H9 (cell line): ENCODE results near the gene PDIA6. TPM values are rescaled to one million over a fixed set of nuclear protein-coding genes. Genes with fewer than 3 reads are reported as not detected.

Source experiments
- DNase-seq: peaks from one replicate; pipeline ENCODE4 v3.0.0-alpha.2; 2017
- H2AFZ ChIP-seq: one replicate; pipeline ENCODE4 v1.6.1; 2013; ENCODE audit warnings: mild to moderate bottlenecking, low read length, control low read depth, moderate library complexity
- H2AK5ac ChIP-seq: 2 replicates; pipeline ENCODE4 v1.6.1; 2013; ENCODE audit warnings: low read length, control low read depth, mixed read lengths; ENCODE audit not compliant: insufficient read length
- H2BK120ac ChIP-seq: one replicate; pipeline ENCODE4 v1.6.1; 2013; ENCODE audit warnings: low read depth, mild to moderate bottlenecking, low read length, control low read depth, inconsistent platforms; ENCODE audit not compliant: poor library complexity, severe bottlenecking
- H2BK12ac ChIP-seq: 2 replicates; pipeline ENCODE4 v1.6.1; 2013; ENCODE audit warnings: low read length, control low read depth, mixed read lengths, low read depth; ENCODE audit not compliant: insufficient read length
- H2BK15ac ChIP-seq: 2 replicates; pipeline ENCODE4 v1.6.1; 2013; ENCODE audit warnings: low read depth, low read length, control low read depth
- H2BK20ac ChIP-seq: one replicate; pipeline ENCODE4 v1.6.1; 2013; ENCODE audit warnings: low read depth, mild to moderate bottlenecking, low read length, control low read depth, inconsistent platforms; ENCODE audit not compliant: poor library complexity, severe bottlenecking
- H2BK5ac ChIP-seq: 2 replicates; pipeline ENCODE4 v1.6.1; 2013; ENCODE audit warnings: low read length, control low read depth, mixed read lengths; ENCODE audit not compliant: insufficient read length
- H3K14ac ChIP-seq: 2 replicates; pipeline ENCODE4 v1.6.1; 2013; ENCODE audit warnings: low read length, control low read depth; ENCODE audit not compliant: insufficient read depth
- H3K18ac ChIP-seq: 2 replicates; pipeline ENCODE4 v1.6.1; 2013; ENCODE audit warnings: low read depth, mild to moderate bottlenecking, mixed read lengths, low read length, control low read depth; ENCODE audit not compliant: insufficient read length
- H3K23ac ChIP-seq: 2 replicates; pipeline ENCODE4 v1.6.1; 2013; ENCODE audit warnings: low read length, control low read depth, mixed read lengths, low read depth; ENCODE audit not compliant: insufficient read length
- H3K23me2 ChIP-seq: 2 replicates; pipeline ENCODE4 v1.6.1; 2013; ENCODE audit warnings: low read depth, mild to moderate bottlenecking, mixed read lengths, low read length, control low read depth; ENCODE audit not compliant: insufficient read length, poor library complexity, severe bottlenecking
- H3K27ac ChIP-seq: 2 replicates; pipeline ENCODE4 v1.5.1; 2013; ENCODE audit warnings: low read length, control low read depth, mixed read lengths, low read depth; ENCODE audit not compliant: insufficient read length
- H3K27me3 ChIP-seq: 2 replicates; pipeline ENCODE4 v1.6.1; 2013; ENCODE audit warnings: low read length, control low read depth, inconsistent platforms; ENCODE audit not compliant: insufficient read depth
- H3K4ac ChIP-seq: 2 replicates; pipeline ENCODE4 v1.6.1; 2013; ENCODE audit warnings: low read depth, mild to moderate bottlenecking, control low read depth, inconsistent platforms, low read length, moderate library complexity
- H3K4me1 ChIP-seq: 2 replicates; pipeline ENCODE4 v1.6.1; 2013; ENCODE audit warnings: low read length, control low read depth, inconsistent platforms; ENCODE audit not compliant: insufficient read depth
- H3K4me2 ChIP-seq: 2 replicates; pipeline ENCODE4 v1.6.1; 2013; ENCODE audit warnings: low read length, control low read depth, mixed read lengths; ENCODE audit not compliant: insufficient read length, insufficient read depth
- H3K56ac ChIP-seq: 2 replicates; pipeline ENCODE4 v1.6.1; 2013; ENCODE audit warnings: low read depth, mild to moderate bottlenecking, mixed read lengths, low read length, control low read depth; ENCODE audit not compliant: insufficient read length
- H3K79me1 ChIP-seq: 2 replicates; pipeline ENCODE4 v1.6.1; 2013; ENCODE audit warnings: low read depth, mild to moderate bottlenecking, moderate library complexity, low read length, control low read depth, inconsistent platforms; ENCODE audit not compliant: insufficient read depth, poor library complexity, severe bottlenecking
- H3K79me2 ChIP-seq: 2 replicates; pipeline ENCODE4 v1.6.1; 2013; ENCODE audit warnings: low read length, control low read depth, inconsistent platforms; ENCODE audit not compliant: insufficient read depth
- H3K9ac ChIP-seq: 2 replicates; pipeline ENCODE4 v1.6.1; 2013; ENCODE audit warnings: low read length, control low read depth, mixed read lengths; ENCODE audit not compliant: insufficient read length; ENCODE audit errors: extremely low read depth
- H3K9me3 ChIP-seq: one replicate; pipeline ENCODE4 v1.6.1; 2013; ENCODE audit warnings: low read depth, low read length, inconsistent platforms; ENCODE audit not compliant: control insufficient read depth
- H3T11ph ChIP-seq: one replicate; pipeline ENCODE4 v1.6.1; 2013; ENCODE audit warnings: mild to moderate bottlenecking, low read length, control low read depth, inconsistent platforms
- H4K20me1 ChIP-seq: one replicate; pipeline ENCODE4 v1.6.1; 2013; ENCODE audit not compliant: control insufficient read depth, insufficient read length, insufficient read depth
- H4K5ac ChIP-seq: 2 replicates; pipeline ENCODE4 v1.6.1; 2013; ENCODE audit warnings: low read depth, mild to moderate bottlenecking, mixed read lengths, low read length, control low read depth; ENCODE audit not compliant: insufficient read length
- H4K8ac ChIP-seq: replicated peaks from 2 replicates; pipeline ENCODE4 v1.6.1; 2013; ENCODE audit warnings: low read length, control low read depth, mixed read lengths, low read depth; ENCODE audit not compliant: insufficient read length
- H4K91ac ChIP-seq: 2 replicates; pipeline ENCODE4 v1.6.1; 2013; ENCODE audit warnings: low read depth, mild to moderate bottlenecking, moderate library complexity, mixed read lengths, low read length, control low read depth; ENCODE audit not compliant: insufficient read length
- H3K27ac Mint-ChIP-seq, 3 experiments: 2 replicates in 2 of 3; 3 replicates in 1 of 3; pipeline ENCODE4 v1.8.0; 2020 to 2021; ENCODE audit warnings: mixed read lengths in 3 of 3, mild to moderate bottlenecking in 1 of 3, moderate library complexity in 1 of 3
- H3K27me3 Mint-ChIP-seq: 2 replicates; pipeline ENCODE4 v1.8.0; 2021; ENCODE audit warnings: low read depth, mild to moderate bottlenecking, moderate library complexity, mixed read lengths
- H3K36me3 Mint-ChIP-seq, 3 experiments: 2 replicates in 2 of 3; 3 replicates in 1 of 3; pipeline ENCODE4 v1.8.0; 2020 to 2021; ENCODE audit warnings: low read depth in 3 of 3, mixed read lengths in 3 of 3; ENCODE audit not compliant: insufficient read depth in 1 of 3
- H3K4me1 Mint-ChIP-seq, 2 experiments: 2 replicates each; pipeline ENCODE4 v1.8.0; 2020; ENCODE audit warnings: mixed read lengths in 2 of 2
- H3K4me3 Mint-ChIP-seq, 2 experiments: 2 replicates in 1 of 2; 3 replicates in 1 of 2; pipeline ENCODE4 v1.8.0; 2020 to 2021; ENCODE audit warnings: mild to moderate bottlenecking in 2 of 2, mixed read lengths in 2 of 2, moderate library complexity in 1 of 2
- H3K9me3 Mint-ChIP-seq, 2 experiments: 2 replicates in 1 of 2; 3 replicates in 1 of 2; pipeline ENCODE4 v1.8.0; 2020; ENCODE audit warnings: mild to moderate bottlenecking in 2 of 2, mixed read lengths in 2 of 2, moderate library complexity in 1 of 2
- WGBS: extraction: QIAGEN DNeasy Blood & Tissue Kit; methylation state at CpG from one replicate; pipeline ENCODE4 v1.1.7; 2013; ENCODE audit warnings: missing lambda C conversion rate, low lambda C conversion rate, mixed read lengths; ENCODE audit not compliant: insufficient read length; ENCODE audit errors: extremely low coverage; 5-methylcytosine and 5-hydroxymethylcytosine counted together
- long read RNA-seq: library from polyadenylated mRNA; unstranded; transcript quantifications from one replicate; pipeline ENCODE4 v2.0.0, GENCODE V29; 2020
- total RNA-seq: library from RNA; stranded (reverse); gene quantifications from 2 replicates; pipeline ENCODE4 v1.2.1, GENCODE V29; 2021
- TF ChIP-seq, protein P1 (sequence below): fragments of 200-600 bp; sonication (generic); conservative IDR thresholded peaks from 3 replicates; pipeline ENCODE4 v1.8.0; 2021; ENCODE audit warnings: antibody characterized with exemption, mild to moderate bottlenecking

PDIA6 gene, protein sequence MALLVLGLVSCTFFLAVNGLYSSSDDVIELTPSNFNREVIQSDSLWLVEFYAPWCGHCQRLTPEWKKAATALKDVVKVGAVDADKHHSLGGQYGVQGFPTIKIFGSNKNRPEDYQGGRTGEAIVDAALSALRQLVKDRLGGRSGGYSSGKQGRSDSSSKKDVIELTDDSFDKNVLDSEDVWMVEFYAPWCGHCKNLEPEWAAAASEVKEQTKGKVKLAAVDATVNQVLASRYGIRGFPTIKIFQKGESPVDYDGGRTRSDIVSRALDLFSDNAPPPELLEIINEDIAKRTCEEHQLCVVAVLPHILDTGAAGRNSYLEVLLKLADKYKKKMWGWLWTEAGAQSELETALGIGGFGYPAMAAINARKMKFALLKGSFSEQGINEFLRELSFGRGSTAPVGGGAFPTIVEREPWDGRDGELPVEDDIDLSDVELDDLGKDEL
- 296 and 301 TPM in 2 replicates for total RNA-seq
- long read RNA-seq, transcript PDIA6-201 (13 exons, 2,338 nt) = major isoform, 4,378 of 4,661 reads
- long read RNA-seq, partial matches to known transcripts = 153 of 4,661 reads
- long read RNA-seq, other reads (novel, unspliced or antisense) = 128 of 4,661 reads

DNA sequence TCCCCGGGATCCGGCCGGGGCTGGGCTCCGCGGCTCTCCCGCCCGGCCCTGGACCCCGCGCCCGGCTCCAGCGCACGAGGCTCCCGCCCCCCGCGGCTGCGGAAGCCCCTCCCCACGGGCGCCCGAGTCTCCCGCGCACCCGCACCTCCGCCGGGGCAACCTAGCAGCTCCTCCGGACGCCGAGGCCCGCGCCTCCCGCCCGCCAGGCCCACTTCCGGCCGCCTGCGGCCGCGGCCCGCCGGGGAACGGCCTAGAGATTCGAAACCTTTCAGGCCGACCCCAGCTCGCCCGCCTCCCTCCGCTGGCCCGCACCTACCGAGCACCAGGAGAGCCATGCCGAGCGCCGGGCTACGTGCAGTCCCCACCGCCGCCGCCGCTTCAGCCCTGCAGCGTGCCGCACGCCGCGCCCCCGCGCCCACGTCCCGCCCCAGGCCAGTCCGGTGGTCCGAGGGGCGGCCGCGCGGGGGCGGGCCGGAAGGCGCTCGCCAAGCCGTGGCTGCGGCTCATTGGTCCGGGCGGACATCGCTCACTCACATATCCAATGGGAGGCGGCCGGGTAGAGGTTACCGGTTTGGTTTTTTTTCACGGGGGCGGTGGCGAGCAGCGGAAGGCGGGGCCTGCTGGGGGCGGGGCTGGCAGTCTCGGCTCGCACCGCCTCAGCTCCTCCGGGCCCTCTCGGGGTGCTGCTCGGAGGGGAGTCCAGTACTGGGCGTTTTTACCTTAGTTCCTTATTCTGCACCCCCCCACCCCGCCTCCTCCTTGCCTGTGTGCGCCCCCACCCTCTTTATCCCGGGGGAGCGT, at the start of gene PDIA6:
TSS of gene PDIA6 (minus strand) at position 424 of the 801 bp plus-strand sequence. CDS start at position 335, 89 bp downstream.
- no peak within 1 kb of the TSS for H2AFZ ChIP-seq
- H3K4me2 ChIP-seq = peak within 1 kb of the TSS; percentile 79
- H3K79me2 ChIP-seq = peaks cover 44% of the 10 kb centered on the region

More for the DNA sequence above, at the start of gene PDIA6:
- no peak within 1 kb of the TSS for H2BK12ac ChIP-seq
- Mint-ChIP-seq H3K9me3 (no peaks in the 10 kb centered on the region), H3K27ac (peak within 1 kb of the TSS; percentile 51 to 93 (median 81); a peak in 6 of 7 replicates), H3K4me1 (peaks cover 36 to 42% of the 10 kb centered on the region in 2 experiments), H3K4me3 (peak within 1 kb of the TSS; percentile 90 to 94), H3K27me3 (peaks cover 2% of the 10 kb centered on the region; the same call in 1 of the 2 replicates), H3K36me3 (peaks cover 6 to 10% (median 9%) of the 10 kb centered on the region in 3 experiments; a peak in 6 of 7 replicates)
- no peak within 1 kb of the TSS for H4K8ac ChIP-seq
- H4K20me1 ChIP-seq = peaks cover 3% of the 10 kb centered on the region
- H3K27me3 ChIP-seq = no peaks in the 10 kb centered on the region
- no peak within 1 kb of the TSS for H3T11ph ChIP-seq
- no peak within 1 kb of the TSS for H2BK20ac ChIP-seq
- DNase-seq = peak; percentile 97
- H4K5ac ChIP-seq = no peak within 1 kb of the TSS
- no peaks in the 10 kb centered on the region for H3K79me1 ChIP-seq
- H3K9ac ChIP-seq = peak within 1 kb of the TSS; percentile 80
- no peak within 1 kb of the TSS for H3K27ac ChIP-seq
- WGBS = no CpG with 5 or more reads among the region's 98 CpGs
- no peak within 1 kb of the TSS for H3K23ac ChIP-seq
- no peak within 1 kb of the TSS for H2BK120ac ChIP-seq
- H2AK5ac ChIP-seq = no peak within 1 kb of the TSS
- no peak within 1 kb of the TSS for H3K56ac ChIP-seq
- H3K9me3 ChIP-seq = no peaks in the 10 kb centered on the region
- TF ChIP-seq, protein P1, sequence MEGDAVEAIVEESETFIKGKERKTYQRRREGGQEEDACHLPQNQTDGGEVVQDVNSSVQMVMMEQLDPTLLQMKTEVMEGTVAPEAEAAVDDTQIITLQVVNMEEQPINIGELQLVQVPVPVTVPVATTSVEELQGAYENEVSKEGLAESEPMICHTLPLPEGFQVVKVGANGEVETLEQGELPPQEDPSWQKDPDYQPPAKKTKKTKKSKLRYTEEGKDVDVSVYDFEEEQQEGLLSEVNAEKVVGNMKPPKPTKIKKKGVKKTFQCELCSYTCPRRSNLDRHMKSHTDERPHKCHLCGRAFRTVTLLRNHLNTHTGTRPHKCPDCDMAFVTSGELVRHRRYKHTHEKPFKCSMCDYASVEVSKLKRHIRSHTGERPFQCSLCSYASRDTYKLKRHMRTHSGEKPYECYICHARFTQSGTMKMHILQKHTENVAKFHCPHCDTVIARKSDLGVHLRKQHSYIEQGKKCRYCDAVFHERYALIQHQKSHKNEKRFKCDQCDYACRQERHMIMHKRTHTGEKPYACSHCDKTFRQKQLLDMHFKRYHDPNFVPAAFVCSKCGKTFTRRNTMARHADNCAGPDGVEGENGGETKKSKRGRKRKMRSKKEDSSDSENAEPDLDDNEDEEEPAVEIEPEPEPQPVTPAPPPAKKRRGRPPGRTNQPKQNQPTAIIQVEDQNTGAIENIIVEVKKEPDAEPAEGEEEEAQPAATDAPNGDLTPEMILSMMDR = no peak
- H4K91ac ChIP-seq = no peak within 1 kb of the TSS
- H3K18ac ChIP-seq = peak within 1 kb of the TSS; percentile 68
- peaks cover 6% of the 10 kb centered on the region for H3K23me2 ChIP-seq
- no peak within 1 kb of the TSS for H2BK5ac ChIP-seq
- no peak within 1 kb of the TSS for H2BK15ac ChIP-seq
- no peak within 1 kb of the TSS for H3K4ac ChIP-seq
- peak within 1 kb of the TSS; percentile 96 for H3K14ac ChIP-seq
- H3K4me1 ChIP-seq = no peaks in the 10 kb centered on the region; the same call in 1 of the 2 replicates
